Small intestine (tissue), 7 donors: ENCODE measurements around the gene DGKA. TPM values are rescaled to one million over a fixed set of nuclear protein-coding genes. Genes with fewer than 3 reads are reported as not detected.
"Not testable (repeated sequence)": the region's sequence is repeated elsewhere in the genome, so short reads cannot be mapped to it uniquely, and the experiment has no call there.

Experiments
- DNase-seq, 2 donors: peaks; one replicate each; pipeline versions ENCODE4 v3.0.0 to v3.0.0-alpha.2; 2013
- FAIRE-seq: peaks from 2 replicates; lab custom pipeline; 2012; peaks lifted over from hg19 to GRCh38; lab: Jason Lieb, UNC
- H3K27ac ChIP-seq, 3 donors: one replicate each; pipeline ENCODE4 v1.5.1; 2013; ENCODE audit warnings: low read length in 2 of 3, mild to moderate bottlenecking in 2 of 3, control low read depth in 1 of 3, inconsistent platforms in 1 of 3, low read depth in 1 of 3, moderate library complexity in 1 of 3
- H3K27me3 ChIP-seq, 3 donors: one replicate each; pipeline ENCODE4 v1.6.1; 2013; ENCODE audit warnings: low read length in 3 of 3, inconsistent platforms in 1 of 3; ENCODE audit not compliant: control insufficient read depth in 3 of 3, insufficient read depth in 3 of 3
- H3K36me3 ChIP-seq, 3 donors: one replicate each; pipeline ENCODE4 v1.6.1; 2013; ENCODE audit warnings: low read length in 3 of 3, inconsistent platforms in 1 of 3, low read depth in 1 of 3, mild to moderate bottlenecking in 1 of 3, moderate library complexity in 1 of 3; ENCODE audit not compliant: control insufficient read depth in 3 of 3, insufficient read depth in 2 of 3
- H3K4me1 ChIP-seq, 3 donors: one replicate each; pipeline ENCODE4 v1.6.1; 2013; ENCODE audit warnings: low read length in 2 of 3, inconsistent platforms in 1 of 3, low read depth in 1 of 3, mild to moderate bottlenecking in 1 of 3, moderate library complexity in 1 of 3; ENCODE audit not compliant: control insufficient read depth in 3 of 3, insufficient read depth in 2 of 3
- H3K4me3 ChIP-seq, 3 donors: one replicate each; pipeline ENCODE4 v1.5.1; 2013; ENCODE audit warnings: low read length in 3 of 3, control low read depth in 1 of 3, inconsistent platforms in 1 of 3, low read depth in 1 of 3, mild to moderate bottlenecking in 1 of 3, moderate library complexity in 1 of 3
- H3K9me3 ChIP-seq, 2 donors: one replicate each; pipeline ENCODE4 v1.6.1; 2013; ENCODE audit warnings: low read depth in 1 of 2, low read length in 1 of 2; ENCODE audit not compliant: control insufficient read depth in 2 of 2, insufficient read depth in 1 of 2
- WGBS, 3 donors: extraction: QIAGEN DNeasy Blood & Tissue Kit; methylation state at CpG; one replicate each; pipeline ENCODE4 v1.1.7; 2013; 5-methylcytosine and 5-hydroxymethylcytosine counted together
- polyA plus RNA-seq, 4 donors: library from polyadenylated mRNA; stranded (reverse) in 3 of 4; unstranded in 1 of 4; fragments of 200-250 nt in 3 of 4; fragments of 120-200 nt in 1 of 4; gene quantifications; one replicate each; pipeline versions ENCODE4 v1.2.1 to v1.2.3, GENCODE V29; 2013
- donor health status: healthy with polysubstance abuse.
- donor health status: control.
- donor health status: control.
- donor health status: Bipolar disorder and iron deficiency.
- donor health status: healthy.

DGKA gene
- polyA plus RNA-seq, 4 donors, result 14.4 to 386 (median 180) TPM

- DNase-seq (no peak), FAIRE-seq (no peak)
- Histone ChIP-seq H3K4me1 (no peaks in the 10 kb centered on the region), H3K4me3 (no peak overlapping the region), H3K27me3 (no peaks in the 10 kb centered on the region), H3K9me3 (no peaks in the 10 kb centered on the region), H3K27ac (no peak overlapping the region), H3K36me3 (peaks cover 14 to 69% (median 14%) of the 10 kb centered on the region in 3 donors)
- WGBS, 3 donors, result 91 to 93% (median 91%) methylated on average over 4 of the region's 4 CpGs
These were observed 54.4 kb downstream of the DGKA start for GRCh38 chr12:55985341-55985740.

- WGBS, 3 donors, result 95 to 96% (median 96%) methylated on average over 7 of the region's 7 CpGs
- FAIRE-seq, H3K4me3 ChIP-seq, H3K9me3 ChIP-seq, H3K27ac ChIP-seq, DNase-seq, H3K27me3 ChIP-seq, H3K4me1 ChIP-seq: not testable (repeated sequence)
- peaks cover 12 to 68% (median 20%) of the 10 kb centered on the region in 3 donors for H3K36me3 ChIP-seq
These were observed 55.0 kb downstream of the DGKA start for GRCh38 chr12:55985976-55986375.

GRCh38 chr12:55991110-55991509 lies 60.1 kb downstream of the DGKA start:
- WGBS, 3 donors, result 80 to 90% (median 90%) methylated on average over 3 of the region's 3 CpGs
- Histone ChIP-seq H3K4me1 (peaks cover 0 to 29% (median 0%) of the 10 kb centered on the region in 3 donors), H3K36me3 (peaks cover 14 to 71% (median 31%) of the 10 kb centered on the region in 3 donors), H3K27ac (no peak overlapping the region), H3K27me3 (no peaks in the 10 kb centered on the region), H3K4me3 (no peak overlapping the region), H3K9me3 (no peaks in the 10 kb centered on the region)
- DNase-seq (no peak), FAIRE-seq (no peak)

GRCh38 chr12:55993230-55993853 lies 62.4 kb downstream of the DGKA start:
- DNase-seq (peak; percentile 38 to 62), FAIRE-seq (no peak)
- H3K4me3 ChIP-seq, result no peak overlapping the region
- peaks cover 11 to 53% (median 25%) of the 10 kb centered on the region in 3 donors for H3K36me3 ChIP-seq
- no peaks in the 10 kb centered on the region for H3K27me3 ChIP-seq
- H3K4me1 ChIP-seq, result peaks cover 0 to 37% (median 0%) of the 10 kb centered on the region in 3 donors
- H3K9me3 ChIP-seq, result no peaks in the 10 kb centered on the region
- WGBS, 3 donors, result 48 to 70% (median 53%) methylated on average over 4 of the region's 4 CpGs
- H3K27ac ChIP-seq, result peak overlapping the region; percentile 30 to 34 (median 30)

- 48 to 74% (median 64%) methylated on average over 8 of the region's 8 CpGs for WGBS, 3 donors
- no peak overlapping the region for H3K4me3 ChIP-seq
- H3K27me3 ChIP-seq, result no peaks in the 10 kb centered on the region
- no peak for FAIRE-seq
- no peaks in the 10 kb centered on the region for H3K9me3 ChIP-seq
- peaks cover 9 to 49% (median 22%) of the 10 kb centered on the region in 3 donors for H3K36me3 ChIP-seq
- peak overlapping the region in 2 of 3 donors; percentile 28 to 90 for H3K27ac ChIP-seq
- H3K4me1 ChIP-seq, result peaks cover 0 to 45% (median 0%) of the 10 kb centered on the region in 3 donors
- DNase-seq, result peak; percentile 71 to 78
These were observed 64.4 kb downstream of the DGKA start for GRCh38 chr12:55995366-55995765.

GRCh38 chr12:55996201-55996714 lies 65.3 kb downstream of the DGKA start:
- 13 to 24% (median 18%) methylated on average over 14 of the region's 14 CpGs for WGBS, 3 donors
- H3K27ac ChIP-seq, result peak overlapping the region; percentile 49 to 90 (median 83)
- H3K9me3 ChIP-seq, result no peaks in the 10 kb centered on the region
- peaks cover 9 to 46% (median 13%) of the 10 kb centered on the region in 3 donors for H3K36me3 ChIP-seq
- peak overlapping the region in 2 of 3 donors; percentile 63 to 94 for H3K4me3 ChIP-seq
- peak; percentile 79 to 82 for DNase-seq
- no peak for FAIRE-seq
- peaks cover 0 to 52% (median 0%) of the 10 kb centered on the region in 3 donors for H3K4me1 ChIP-seq
- H3K27me3 ChIP-seq, result no peaks in the 10 kb centered on the region

GRCh38 chr12:55996715-55997534 lies 66.0 kb downstream of the DGKA start, which contains the start of gene SUOX:
TSS of gene SUOX (plus strand) at chr12:55997276. CDS start at chr12:56002222, 4,946 bp downstream.
- H3K9me3 ChIP-seq, result no peaks in the 10 kb centered on the region
- FAIRE-seq, result no peak
- peaks cover 8 to 42% (median 10%) of the 10 kb centered on the region in 3 donors for H3K36me3 ChIP-seq
- H3K4me3 ChIP-seq, result peak within 1 kb of the TSS; percentile 37 to 94 (median 63)
- peak; percentile 96 to 99 for DNase-seq
- H3K27me3 ChIP-seq, result no peaks in the 10 kb centered on the region
- peak within 1 kb of the TSS; percentile 49 to 90 (median 83) for H3K27ac ChIP-seq
- peaks cover 0 to 59% (median 1%) of the 10 kb centered on the region in 3 donors for H3K4me1 ChIP-seq
- 2 to 7% (median 3%) methylated on average over 27 of the region's 27 CpGs for WGBS, 3 donors

- Histone ChIP-seq H3K27ac (peak overlapping the region in 2 of 3 donors; percentile 83 to 90), H3K27me3 (no peaks in the 10 kb centered on the region), H3K36me3 (peaks cover 4 to 42% (median 4%) of the 10 kb centered on the region in 3 donors), H3K9me3 (no peaks in the 10 kb centered on the region), H3K4me1 (peaks cover 0 to 63% (median 3%) of the 10 kb centered on the region in 3 donors), H3K4me3 (peak overlapping the region; percentile 37 to 94 (median 63))
- DNase-seq, result peak in 1 of 2 donors; percentile 47
- no peak for FAIRE-seq
- WGBS, 3 donors, result 4 to 13% (median 6%) methylated on average over 5 of the region's 5 CpGs
These were observed 66.5 kb downstream of the DGKA start for GRCh38 chr12:55997535-55997859.
